HEK293T (cell line): Measurements from ENCODE around the gene RCOR2.

Experiments
- CTCF ChIA-PET: fragments of 350-600 bp; formaldehyde crosslinking; extraction: SDS; loops from one replicate; lab custom pipeline; 2021; ENCODE audit warnings: antibody characterized with exemption, inconsistent platforms; lab: Yijun Ruan, JAX
- POLR2A ChIA-PET: fragments of 350-600 bp; formaldehyde crosslinking; extraction: SDS; loops from one replicate; lab custom pipeline; 2020; ENCODE audit warnings: antibody characterized with exemption, inconsistent platforms; lab: Yijun Ruan, JAX
- DNase-seq: peaks from one replicate; pipeline ENCODE4 v3.0.0; 2012; ENCODE audit warnings: mixed read lengths; ENCODE audit errors: extremely low spot score
- ARNT ChIP-seq: fragments of 450-650 bp; IDR thresholded peaks from 2 replicates; pipeline ENCODE4 v1.6.1; 2017; ENCODE audit warnings: mild to moderate bottlenecking
- BHLHE40 ChIP-seq: fragments of 450-650 bp; IDR thresholded peaks from 2 replicates; pipeline ENCODE4 v1.6.1; 2016; ENCODE audit warnings: mild to moderate bottlenecking, moderate library complexity, borderline replicate concordance
- CTBP1 ChIP-seq: fragments of 450-650 bp; IDR thresholded peaks from 2 replicates; pipeline ENCODE4 v1.6.1; 2016; ENCODE audit warnings: borderline replicate concordance
- ELF4 ChIP-seq: fragments of 450-650 bp; IDR thresholded peaks from 2 replicates; pipeline ENCODE4 v1.6.1; 2017; ENCODE audit warnings: antibody characterized with exemption
- FOXA1 ChIP-seq: fragments of 450-650 bp; IDR thresholded peaks from 2 replicates; pipeline ENCODE4 v1.6.1; 2016; ENCODE audit warnings: mild to moderate bottlenecking
- FOXK2 ChIP-seq: fragments of 450-650 bp; IDR thresholded peaks from 2 replicates; pipeline ENCODE4 v1.6.1; 2016; ENCODE audit warnings: mild to moderate bottlenecking
- FOXM1 ChIP-seq: fragments of 450-650 bp; IDR thresholded peaks from 2 replicates; pipeline ENCODE4 v1.6.1; 2017; ENCODE audit warnings: mild to moderate bottlenecking, borderline replicate concordance
- HDGF ChIP-seq: fragments of 450-650 bp; IDR thresholded peaks from 2 replicates; pipeline ENCODE4 v1.6.1; 2017; ENCODE audit warnings: antibody characterized with exemption, borderline replicate concordance
- L3MBTL2 ChIP-seq: fragments of 450-650 bp; conservative IDR thresholded peaks from 2 replicates; pipeline ENCODE4 v1.6.1; 2016; ENCODE audit warnings: mild to moderate bottlenecking
- LEF1 ChIP-seq: fragments of 450-650 bp; IDR thresholded peaks from 2 replicates; pipeline ENCODE4 v1.6.1; 2017; ENCODE audit warnings: mild to moderate bottlenecking, borderline replicate concordance
- NFRKB ChIP-seq: fragments of 450-650 bp; IDR thresholded peaks from 2 replicates; pipeline ENCODE4 v1.6.1; 2016; ENCODE audit warnings: mild to moderate bottlenecking, moderate library complexity
- PKNOX1 ChIP-seq: fragments of 450-650 bp; IDR thresholded peaks from 2 replicates; pipeline ENCODE4 v1.6.1; 2016
- SP1 ChIP-seq: fragments of 450-650 bp; IDR thresholded peaks from 2 replicates; pipeline ENCODE4 v1.6.1; 2017
- SUZ12 ChIP-seq: fragments of 450-650 bp; IDR thresholded peaks from 2 replicates; pipeline ENCODE4 v1.6.1; 2016; ENCODE audit warnings: mild to moderate bottlenecking
- TARDBP ChIP-seq: fragments of 450-650 bp; IDR thresholded peaks from 2 replicates; pipeline ENCODE4 v1.6.1; 2016
- ZNF384 ChIP-seq: fragments of 450-650 bp; IDR thresholded peaks from 2 replicates; pipeline ENCODE4 v1.6.1; 2016

Gene RCOR2

GRCh38 chr11:63901660-63902059, 15.3 kb downstream of the RCOR2 start:
- POLR2A ChIA-PET: no interaction called here
- DNase-seq: no peak
- CTCF ChIA-PET: interaction anchor here (1.0 kb wide), 1 partner anchor 44 kb away, joined by 3 read pairs; no protein-coding TSS in a partner anchor
- no peak for TF ChIP-seq FOXK2

GRCh38 chr11:63897459-63898146, 19.4 kb downstream of the RCOR2 start:
- DNase-seq: no peak
- TF ChIP-seq HDGF (no peak), ZNF384 (no peak), ARNT (no peak), ELF4 (no peak), NFRKB (no peak), TARDBP (no peak), FOXA1 (no peak), LEF1 (no peak), FOXK2 (no peak), PKNOX1 (no peak), SUZ12 (no peak), FOXM1 (no peak), SP1 (no peak), CTBP1 (no peak), BHLHE40 (no peak)
- ChIA-PET CTCF (interaction anchor here (1.8 kb wide), 1 partner anchor 60 kb away, joined by 4 read pairs; no protein-coding TSS in a partner anchor), POLR2A (interaction anchor here (1.2 kb wide), 1 partner anchor 20 kb away, joined by 3 read pairs; no protein-coding TSS in a partner anchor)

GRCh38 chr11:63896071-63896470, 20.9 kb downstream of the RCOR2 start:
- ChIA-PET POLR2A (interaction anchor here (0.7 kb wide), 1 partner anchor 58 kb away, joined by 3 read pairs; no protein-coding TSS in a partner anchor), CTCF (no interaction called here)
- no peak for TF ChIP-seq ZNF384
- TF ChIP-seq HDGF: no peak
- no peak for TF ChIP-seq LEF1
- no peak for TF ChIP-seq SUZ12
- no peak for DNase-seq

DNA sequence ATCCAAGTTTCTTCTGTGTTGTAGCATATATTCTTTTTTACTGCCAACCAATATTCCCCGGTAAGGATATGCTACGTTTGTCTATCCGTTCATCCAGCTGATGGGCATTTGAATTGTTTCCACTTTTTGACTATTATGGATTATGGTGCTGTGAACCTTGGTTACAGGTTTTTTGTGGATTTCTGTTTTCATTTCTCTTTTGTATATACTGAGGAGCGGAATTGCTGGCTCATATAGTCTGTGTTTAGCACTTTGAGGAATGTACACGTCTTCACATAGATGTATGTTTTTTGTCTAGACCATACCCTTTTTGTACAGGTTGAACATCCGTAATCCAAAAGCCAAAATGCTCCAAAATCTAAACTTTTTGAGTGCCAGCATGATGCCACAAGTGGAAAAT, 23.6 kb downstream of the RCOR2 start:
- POLR2A ChIA-PET: no interaction called here
- TF ChIP-seq FOXK2: no peak
- TF ChIP-seq HDGF: no peak
- TF ChIP-seq CTBP1: no peak
- TF ChIP-seq BHLHE40: no peak
- no peak for TF ChIP-seq LEF1
- no peak for TF ChIP-seq FOXA1
- TF ChIP-seq ARNT: no peak
- TF ChIP-seq L3MBTL2: no peak
- no peak for TF ChIP-seq ELF4
- no peak for TF ChIP-seq PKNOX1
- DNase-seq: no peak
- CTCF ChIA-PET: interaction anchor here (0.7 kb wide), 1 partner anchor 10 kb away, joined by 3 read pairs; no protein-coding TSS in a partner anchor

GRCh38 chr11:63892228-63892627, 24.7 kb downstream of the RCOR2 start:
- POLR2A ChIA-PET: no interaction called here
- no peak for DNase-seq
- CTCF ChIA-PET: no interaction called here

More at GRCh38 chr11:63892228-63892627, 24.7 kb downstream of the RCOR2 start:
- TF ChIP-seq LEF1 (no peak), FOXM1 (no peak), BHLHE40 (no peak), ELF4 (no peak), FOXK2 (no peak), CTBP1 (no peak), TARDBP (no peak), PKNOX1 (no peak), SP1 (no peak), ZNF384 (no peak), ARNT (no peak), FOXA1 (no peak), L3MBTL2 (no peak), SUZ12 (no peak), NFRKB (no peak), HDGF (no peak)
